RWPE2 (cell line): ENCODE results near the gene LDOC1.
"Not testable (repeated sequence)": the region's sequence is repeated elsewhere in the genome, so short reads cannot be mapped to it uniquely, and the experiment has no call there.

Experiments
- ATAC-seq: fragments of 200-7000 bp; cut with Tn5 transposase; 3 replicates; pipeline ENCODE4 v1.9.1; 2021; ENCODE audit warnings: low read depth
- DNase-seq: peaks from one replicate; pipeline ENCODE4 v3.0.0-alpha.2; 2020; ENCODE audit warnings: low spot score
- H3K27ac ChIP-seq: fragments of 450-650 bp; 2 replicates; pipeline ENCODE4 v1.5.1; 2017; ENCODE audit warnings: mild to moderate bottlenecking; ENCODE audit not compliant: poor library complexity, severe bottlenecking
- H3K27me3 ChIP-seq: fragments of 250-450 bp; sonication (Bioruptor Pico); 2 replicates; pipeline ENCODE4 v1.5.1; 2021; ENCODE audit warnings: mild to moderate bottlenecking, moderate library complexity; ENCODE audit not compliant: insufficient read depth, poor library complexity, severe bottlenecking
- H3K36me3 ChIP-seq: fragments of 250-450 bp; sonication (Bioruptor Pico); 2 replicates; pipeline ENCODE4 v1.5.1; 2020; ENCODE audit warnings: low read depth, mild to moderate bottlenecking, moderate library complexity
- H3K4me1 ChIP-seq: fragments of 250-450 bp; sonication (Bioruptor Pico); 2 replicates; pipeline ENCODE4 v1.5.1; 2021; ENCODE audit warnings: mild to moderate bottlenecking, moderate library complexity; ENCODE audit not compliant: insufficient read depth, poor library complexity, severe bottlenecking
- H3K4me3 ChIP-seq: fragments of 250-450 bp; sonication (Bioruptor Pico); 2 replicates; pipeline ENCODE4 v1.5.1; 2021; ENCODE audit warnings: mild to moderate bottlenecking, moderate library complexity; ENCODE audit not compliant: severe bottlenecking
- H3K9me3 ChIP-seq: fragments of 250-450 bp; sonication (Bioruptor Pico); 2 replicates; pipeline ENCODE4 v1.5.1; 2021; ENCODE audit warnings: mild to moderate bottlenecking, moderate library complexity; ENCODE audit not compliant: severe bottlenecking
- TF ChIP-seq, protein P1 (sequence below): fragments of 450-650 bp; IDR thresholded peaks from one replicate; pipeline ENCODE4 v1.5.1; 2017; ENCODE audit warnings: mild to moderate bottlenecking, moderate library complexity; ENCODE audit not compliant: poor library complexity, severe bottlenecking

The LDOC1 gene

DNA sequence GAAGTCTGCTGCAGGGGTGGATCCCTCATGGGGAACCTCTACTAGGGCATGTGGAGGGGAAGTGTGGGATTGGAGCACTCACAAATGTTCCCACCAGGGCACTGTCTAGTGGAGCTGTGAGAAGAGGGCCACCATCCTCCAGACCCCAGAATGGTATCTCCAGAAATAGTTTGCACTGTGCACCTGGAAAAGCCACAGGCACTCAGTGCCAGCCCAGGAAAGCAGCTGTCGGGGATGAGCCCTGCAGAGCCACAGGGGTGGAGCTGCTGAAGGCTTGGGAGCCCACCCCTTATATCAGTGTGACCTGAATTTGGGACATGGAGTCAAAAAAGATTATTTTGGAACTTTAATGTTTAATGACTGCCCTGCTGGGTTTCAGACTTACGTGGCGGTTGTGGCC is 25.0 kb upstream of the LDOC1 start:
- no peak for DNase-seq
- no peaks in the 10 kb centered on the region for H3K27me3 ChIP-seq
- ATAC-seq = no peak

DNA sequence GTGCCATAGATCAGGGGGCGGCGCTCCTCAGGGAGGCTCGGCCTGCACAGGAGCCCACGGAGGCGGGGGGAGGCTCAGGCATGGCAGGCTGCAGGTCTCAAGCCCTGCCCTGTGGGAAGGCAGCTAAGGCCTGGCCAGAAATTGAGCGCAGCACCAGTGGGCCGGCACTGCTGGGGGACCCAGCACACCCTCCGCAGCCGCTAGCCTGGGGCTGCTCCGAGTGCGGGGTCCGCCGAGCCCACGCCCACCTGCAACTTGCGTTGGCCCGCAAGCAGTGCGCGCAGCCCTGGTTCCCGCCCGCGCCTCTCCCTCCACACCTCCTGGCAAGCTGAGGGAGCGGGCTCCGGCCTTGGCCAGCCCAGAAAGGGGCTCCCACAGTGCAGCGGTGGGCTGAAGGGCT is 11.6 kb upstream of the LDOC1 start:
- not testable (repeated sequence) for DNase-seq, H3K27ac ChIP-seq, H3K36me3 ChIP-seq, H3K4me3 ChIP-seq, H3K27me3 ChIP-seq, ATAC-seq, H3K4me1 ChIP-seq, H3K9me3 ChIP-seq

More for the DNA sequence above, 25.0 kb upstream of the LDOC1 start:
- H3K9me3 ChIP-seq = no peaks in the 10 kb centered on the region
- TF ChIP-seq, protein P1, sequence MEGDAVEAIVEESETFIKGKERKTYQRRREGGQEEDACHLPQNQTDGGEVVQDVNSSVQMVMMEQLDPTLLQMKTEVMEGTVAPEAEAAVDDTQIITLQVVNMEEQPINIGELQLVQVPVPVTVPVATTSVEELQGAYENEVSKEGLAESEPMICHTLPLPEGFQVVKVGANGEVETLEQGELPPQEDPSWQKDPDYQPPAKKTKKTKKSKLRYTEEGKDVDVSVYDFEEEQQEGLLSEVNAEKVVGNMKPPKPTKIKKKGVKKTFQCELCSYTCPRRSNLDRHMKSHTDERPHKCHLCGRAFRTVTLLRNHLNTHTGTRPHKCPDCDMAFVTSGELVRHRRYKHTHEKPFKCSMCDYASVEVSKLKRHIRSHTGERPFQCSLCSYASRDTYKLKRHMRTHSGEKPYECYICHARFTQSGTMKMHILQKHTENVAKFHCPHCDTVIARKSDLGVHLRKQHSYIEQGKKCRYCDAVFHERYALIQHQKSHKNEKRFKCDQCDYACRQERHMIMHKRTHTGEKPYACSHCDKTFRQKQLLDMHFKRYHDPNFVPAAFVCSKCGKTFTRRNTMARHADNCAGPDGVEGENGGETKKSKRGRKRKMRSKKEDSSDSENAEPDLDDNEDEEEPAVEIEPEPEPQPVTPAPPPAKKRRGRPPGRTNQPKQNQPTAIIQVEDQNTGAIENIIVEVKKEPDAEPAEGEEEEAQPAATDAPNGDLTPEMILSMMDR = no peak
- no peak overlapping the region for H3K27ac ChIP-seq
- H3K36me3 ChIP-seq = no peaks in the 10 kb centered on the region
- no peaks in the 10 kb centered on the region for H3K4me1 ChIP-seq
- H3K4me3 ChIP-seq = no peak overlapping the region

DNA sequence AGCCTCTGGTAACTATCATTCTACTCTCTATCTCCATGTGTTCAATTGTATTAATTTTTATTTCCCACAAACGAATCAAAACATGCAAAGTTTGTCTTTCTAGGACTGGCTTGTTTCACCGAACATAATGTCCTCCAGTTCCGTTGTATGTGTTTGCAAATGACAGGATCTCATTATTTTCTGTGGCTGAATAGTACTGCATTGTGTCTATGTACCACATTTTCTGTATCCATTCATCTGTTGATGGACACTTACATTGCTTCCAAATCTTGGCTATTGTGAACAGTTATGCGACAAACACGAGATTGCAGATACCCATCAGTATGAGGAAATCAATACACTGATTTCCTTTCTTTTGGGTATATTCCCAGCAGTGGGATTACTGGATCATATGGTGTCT is 8.4 kb upstream of the LDOC1 start:
- Histone ChIP-seq H3K27me3 (no peaks in the 10 kb centered on the region), H3K36me3 (no peaks in the 10 kb centered on the region), H3K27ac (no peak overlapping the region), H3K4me1 (no peaks in the 10 kb centered on the region), H3K9me3 (no peaks in the 10 kb centered on the region), H3K4me3 (no peak overlapping the region)
- DNase-seq = no peak
- TF ChIP-seq, protein P1 = no peak
- ATAC-seq = no peak

DNA sequence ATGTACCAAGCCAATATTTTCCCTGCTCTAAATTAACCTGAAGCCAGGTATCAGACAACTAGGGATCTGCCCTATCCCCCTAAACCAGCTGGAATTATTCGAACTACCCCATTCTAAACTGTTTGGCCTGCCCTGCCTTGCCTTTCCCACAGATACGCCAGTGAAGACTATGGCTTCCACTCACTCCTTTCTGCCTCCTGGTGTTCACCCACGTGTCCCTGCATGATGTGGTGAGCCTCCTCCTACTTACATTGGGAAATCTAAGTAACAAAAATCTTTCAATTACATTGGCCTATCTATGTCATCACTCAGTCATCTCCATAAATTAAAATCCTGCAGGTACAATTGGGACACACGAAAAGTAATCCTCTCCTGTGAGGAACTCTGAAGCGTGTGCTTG is 6.1 kb upstream of the LDOC1 start:
- DNase-seq (no peak), ATAC-seq (no peak)
- H3K27me3 ChIP-seq = no peaks in the 10 kb centered on the region
- H3K4me3 ChIP-seq = no peak overlapping the region
- H3K36me3 ChIP-seq = no peaks in the 10 kb centered on the region
- no peaks in the 10 kb centered on the region for H3K4me1 ChIP-seq
- no peak overlapping the region for H3K27ac ChIP-seq
- TF ChIP-seq, protein P1 = no peak
- H3K9me3 ChIP-seq = no peaks in the 10 kb centered on the region

DNA sequence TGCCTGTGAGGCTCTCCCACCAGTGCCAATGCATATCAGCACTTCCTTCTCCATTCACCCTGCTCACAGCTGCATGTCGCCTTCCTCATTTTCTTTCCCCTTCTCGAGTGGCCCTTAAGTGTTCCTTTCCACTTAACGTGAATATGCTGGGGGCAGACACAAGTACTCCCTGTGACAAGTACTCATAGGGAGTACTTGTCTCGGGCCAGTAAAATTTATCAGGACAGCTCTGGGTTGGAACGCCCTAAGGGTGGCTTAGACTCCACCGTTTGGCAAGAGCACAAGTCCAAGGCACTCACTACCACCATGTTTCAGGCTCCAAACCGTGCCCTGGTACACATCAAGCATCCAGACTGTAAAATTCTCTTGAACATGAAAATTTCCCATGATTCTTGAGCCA is 3.9 kb upstream of the LDOC1 start:
- Histone ChIP-seq H3K4me1 (no peaks in the 10 kb centered on the region), H3K9me3 (no peaks in the 10 kb centered on the region), H3K36me3 (no peaks in the 10 kb centered on the region), H3K27ac (no peak overlapping the region), H3K4me3 (no peak overlapping the region), H3K27me3 (no peaks in the 10 kb centered on the region)
- DNase-seq (no peak), ATAC-seq (no peak)
- TF ChIP-seq, protein P1 = no peak
